ENCODE data around the gene TMPRSS2. TPM values are rescaled to one million over a fixed set of nuclear protein-coding genes. Genes with fewer than 3 reads are reported as not detected.

Gene TMPRSS2
- total and polyA plus RNA-seq, 9 donors = 0.01 to 3.0 (median 1.2) TPM; not detected in 3

DNA sequence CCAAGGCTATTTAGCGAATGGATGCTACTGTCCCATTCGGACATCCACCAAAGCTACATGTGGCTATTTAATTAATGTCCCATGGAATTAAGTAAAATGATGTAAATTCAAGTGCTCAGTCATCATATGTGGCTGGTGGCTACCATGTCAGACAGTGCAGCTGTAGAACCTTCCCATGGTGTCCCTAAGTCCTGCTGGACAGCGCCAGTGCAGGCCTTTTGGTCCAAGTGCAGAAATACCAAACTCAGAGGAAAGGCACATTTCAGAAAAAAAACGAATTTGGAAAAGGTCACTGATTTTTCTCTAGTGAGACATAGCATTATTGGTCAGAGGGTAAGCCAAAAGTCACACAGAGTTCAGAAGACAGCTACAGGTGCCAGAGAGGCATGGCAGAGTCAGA lies 17.6 kb downstream of the TMPRSS2 start:
- Histone ChIP-seq H3K36me3 (no peaks in the 10 kb centered on the region), H3K4me1 (ENCODE audit: insufficient read depth) (peaks cover 7% of the 10 kb centered on the region), H3K27ac (no peak overlapping the region), H3K9me3 (no peaks in the 10 kb centered on the region), H3K4me3 (no peak overlapping the region), H3K27me3 (no peaks in the 10 kb centered on the region)
- TF ChIP-seq POLR2A (IDR thresholded peaks at IDR 0.05) (no peak), EP300 (IDR thresholded peaks at IDR 0.05) (no peak)
- TF ChIP-seq, protein P1, sequence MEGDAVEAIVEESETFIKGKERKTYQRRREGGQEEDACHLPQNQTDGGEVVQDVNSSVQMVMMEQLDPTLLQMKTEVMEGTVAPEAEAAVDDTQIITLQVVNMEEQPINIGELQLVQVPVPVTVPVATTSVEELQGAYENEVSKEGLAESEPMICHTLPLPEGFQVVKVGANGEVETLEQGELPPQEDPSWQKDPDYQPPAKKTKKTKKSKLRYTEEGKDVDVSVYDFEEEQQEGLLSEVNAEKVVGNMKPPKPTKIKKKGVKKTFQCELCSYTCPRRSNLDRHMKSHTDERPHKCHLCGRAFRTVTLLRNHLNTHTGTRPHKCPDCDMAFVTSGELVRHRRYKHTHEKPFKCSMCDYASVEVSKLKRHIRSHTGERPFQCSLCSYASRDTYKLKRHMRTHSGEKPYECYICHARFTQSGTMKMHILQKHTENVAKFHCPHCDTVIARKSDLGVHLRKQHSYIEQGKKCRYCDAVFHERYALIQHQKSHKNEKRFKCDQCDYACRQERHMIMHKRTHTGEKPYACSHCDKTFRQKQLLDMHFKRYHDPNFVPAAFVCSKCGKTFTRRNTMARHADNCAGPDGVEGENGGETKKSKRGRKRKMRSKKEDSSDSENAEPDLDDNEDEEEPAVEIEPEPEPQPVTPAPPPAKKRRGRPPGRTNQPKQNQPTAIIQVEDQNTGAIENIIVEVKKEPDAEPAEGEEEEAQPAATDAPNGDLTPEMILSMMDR (IDR thresholded peaks at IDR 0.05) = no peak
- no peak for DNase-seq
- intact Hi-C loops (cut with DNase I) = no loop called here
- WGBS, 3 donors = 76 to 80% (median 79%) methylated on average over 4 of the region's 4 CpGs

DNA sequence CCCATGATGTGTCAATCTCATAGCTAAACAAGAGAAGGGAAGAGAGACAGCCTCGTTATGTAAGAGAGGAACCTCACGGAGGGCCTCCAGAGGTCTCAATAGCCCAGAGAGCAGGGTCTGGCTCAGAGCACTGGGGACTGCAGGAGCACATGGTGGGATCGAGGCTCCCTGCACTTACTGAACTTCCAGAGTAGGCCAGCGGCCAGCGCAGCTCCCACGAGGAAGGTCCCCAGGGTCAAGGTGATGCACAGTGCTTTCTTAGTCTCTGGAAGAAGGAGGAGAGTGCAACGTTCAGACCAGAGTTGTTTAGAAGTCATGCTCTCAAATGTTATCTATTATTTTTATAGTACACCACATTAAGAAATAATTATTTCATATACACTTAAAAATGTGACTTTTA lies 18.6 kb downstream of the TMPRSS2 start:
- no peaks in the 10 kb centered on the region for H3K9me3 ChIP-seq
- H3K36me3 ChIP-seq = no peaks in the 10 kb centered on the region
- no peak overlapping the region for H3K4me3 ChIP-seq
- H3K27me3 ChIP-seq = no peaks in the 10 kb centered on the region
- TF ChIP-seq, protein P1 (IDR thresholded peaks at IDR 0.05) = no peak
- no peak for TF ChIP-seq POLR2A (IDR thresholded peaks at IDR 0.05)
- no peak for TF ChIP-seq EP300 (IDR thresholded peaks at IDR 0.05)
- peaks cover 7% of the 10 kb centered on the region for H3K4me1 ChIP-seq (ENCODE audit: insufficient read depth)
- intact Hi-C loops (cut with DNase I) = loop anchor here in 1 of 4 donors (10.0 kb wide), 1 partner anchor 1005 kb away; the partner anchor contains the start of gene RSPH1
- H3K27ac ChIP-seq = no peak overlapping the region
- 11 to 32% (median 21%) methylated on average over 7 of the region's 7 CpGs for WGBS, 3 donors
- peak in 3 of 5 donors; percentile 53 to 66 (median 58) for DNase-seq

DNA sequence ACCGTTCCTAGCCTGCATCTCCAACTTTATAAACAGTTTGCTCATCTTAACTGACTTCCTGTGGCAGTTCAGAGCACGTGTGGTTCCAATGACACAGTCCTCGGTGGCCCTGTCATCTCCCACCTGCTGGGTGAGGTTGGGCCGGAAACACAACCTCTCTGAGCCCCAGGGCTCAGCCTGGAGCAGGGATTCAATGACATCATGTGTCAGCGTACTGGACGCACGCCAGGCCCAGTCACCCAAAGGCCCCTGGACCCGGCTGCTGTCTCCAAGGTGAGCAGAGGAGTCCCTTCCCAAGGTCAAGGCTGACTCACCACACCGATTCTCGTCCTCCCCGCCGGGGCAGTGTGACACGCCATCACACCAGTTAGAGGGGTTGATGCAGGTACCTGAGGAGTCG lies 19.9 kb downstream of the TMPRSS2 start:
- 87 to 94% (median 92%) methylated on average over 14 of the region's 14 CpGs for WGBS, 3 donors
- no peak overlapping the region for H3K27ac ChIP-seq
- no peak for DNase-seq

DNA sequence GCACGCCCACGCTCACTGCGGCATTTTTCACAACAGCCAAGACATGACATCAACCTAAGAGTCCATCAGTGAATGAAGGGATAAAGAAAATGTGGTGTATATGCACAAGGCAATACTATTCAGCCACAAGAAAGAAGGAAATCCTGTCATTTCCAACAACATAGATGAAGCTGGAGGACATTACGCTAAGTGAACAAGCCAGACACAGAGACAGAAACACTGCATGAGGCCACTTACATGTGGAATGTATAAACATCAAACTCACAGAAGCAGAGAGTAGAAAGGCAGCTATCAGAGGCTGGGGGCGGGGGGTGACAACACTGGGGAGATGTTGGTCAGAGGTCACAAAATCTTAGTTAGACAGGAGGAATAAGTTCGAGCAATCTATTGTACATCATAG lies 20.9 kb downstream of the TMPRSS2 start:
- no peaks in the 10 kb centered on the region for H3K27me3 ChIP-seq
- no peak overlapping the region for H3K27ac ChIP-seq
- 88 to 93% (median 91%) methylated on average over 6 of the region's 6 CpGs for WGBS, 3 donors
- H3K9me3 ChIP-seq = no peaks in the 10 kb centered on the region
- no peak for DNase-seq
- intact Hi-C loops (cut with DNase I) = loop anchor here in 1 of 4 donors (10.0 kb wide), 1 partner anchor 1008 kb away; the partner anchor contains the start of gene RSPH1
- TF ChIP-seq POLR2A (IDR thresholded peaks at IDR 0.05) = no peak
- TF ChIP-seq EP300 (IDR thresholded peaks at IDR 0.05) = no peak
- TF ChIP-seq, protein P1 (IDR thresholded peaks at IDR 0.05) = no peak
- H3K36me3 ChIP-seq = no peaks in the 10 kb centered on the region
- H3K4me1 ChIP-seq (ENCODE audit: insufficient read depth) = peaks cover 7% of the 10 kb centered on the region
- no peak overlapping the region for H3K4me3 ChIP-seq

More for the DNA sequence above, 19.9 kb downstream of the TMPRSS2 start:
- no peaks in the 10 kb centered on the region for H3K27me3 ChIP-seq
- intact Hi-C loops (cut with DNase I) = loop anchor here in 1 of 4 donors (10.0 kb wide), 1 partner anchor 1007 kb away; the partner anchor contains the start of gene RSPH1
- H3K36me3 ChIP-seq = no peaks in the 10 kb centered on the region
- no peaks in the 10 kb centered on the region for H3K9me3 ChIP-seq
- H3K4me3 ChIP-seq = no peak overlapping the region
- peaks cover 7% of the 10 kb centered on the region for H3K4me1 ChIP-seq (ENCODE audit: insufficient read depth)
- TF ChIP-seq EP300 (IDR thresholded peaks at IDR 0.05) (no peak), POLR2A (IDR thresholded peaks at IDR 0.05) (no peak)
- TF ChIP-seq, protein P1 (IDR thresholded peaks at IDR 0.05) = no peak
